C4-2B (cell line): Measurements from ENCODE around the gene RNU5B-1.

Experiments used
- CTCF ChIP-seq: fragments of 450-650 bp; conservative IDR thresholded peaks from 2 replicates; pipeline ENCODE4 v1.5.1; 2017; ENCODE audit warnings: mild to moderate bottlenecking
- ZFX ChIP-seq: fragments of 450-650 bp; IDR thresholded peaks from 2 replicates; pipeline ENCODE4 v1.6.1; 2017

GRCh38 chr15:65298731-65299130, 5.7 kb upstream of the RNU5B-1 start:
- TF ChIP-seq CTCF (no peak), ZFX (no peak)
